Mucosa of stomach (tissue), 1 donor: Measurements from ENCODE around the gene NRIP1.

Experiments used
- H3K27me3 ChIP-seq: one replicate; pipeline ENCODE4 v1.7.0; 2013; ENCODE audit warnings: mild to moderate bottlenecking, low read length; ENCODE audit not compliant: control insufficient read depth, insufficient read depth
- H3K36me3 ChIP-seq: one replicate; pipeline ENCODE4 v1.7.0; 2013; ENCODE audit warnings: low read length; ENCODE audit not compliant: control insufficient read depth, insufficient read depth
- H3K4me1 ChIP-seq: one replicate; pipeline ENCODE4 v1.7.0; 2013; ENCODE audit warnings: mild to moderate bottlenecking, low read length; ENCODE audit not compliant: control insufficient read depth, insufficient read depth
- H3K4me3 ChIP-seq: one replicate; pipeline ENCODE4 v1.7.0; 2013; ENCODE audit warnings: low read length
- H3K9ac ChIP-seq: one replicate; pipeline ENCODE4 v1.7.0; 2013; ENCODE audit warnings: mild to moderate bottlenecking, low read length, moderate library complexity
- H3K9me3 ChIP-seq: one replicate; pipeline ENCODE4 v1.7.0; 2013; ENCODE audit warnings: mild to moderate bottlenecking, low read length, moderate library complexity; ENCODE audit not compliant: control insufficient read depth
- donor health status: Pancreatic carcinoma.

The NRIP1 gene

GRCh38 chr21:14981246-14981645 is 83.6 kb downstream of the NRIP1 start:
- Histone ChIP-seq H3K36me3 (no peaks in the 10 kb centered on the region), H3K4me3 (no peak overlapping the region), H3K27me3 (no peaks in the 10 kb centered on the region), H3K9ac (no peak overlapping the region), H3K4me1 (no peaks in the 10 kb centered on the region), H3K9me3 (no peaks in the 10 kb centered on the region)

GRCh38 chr21:14979264-14979663 is 85.5 kb downstream of the NRIP1 start:
- Histone ChIP-seq H3K36me3 (no peaks in the 10 kb centered on the region), H3K9ac (no peak overlapping the region), H3K4me1 (no peaks in the 10 kb centered on the region), H3K4me3 (no peak overlapping the region), H3K27me3 (no peaks in the 10 kb centered on the region), H3K9me3 (no peaks in the 10 kb centered on the region)

DNA sequence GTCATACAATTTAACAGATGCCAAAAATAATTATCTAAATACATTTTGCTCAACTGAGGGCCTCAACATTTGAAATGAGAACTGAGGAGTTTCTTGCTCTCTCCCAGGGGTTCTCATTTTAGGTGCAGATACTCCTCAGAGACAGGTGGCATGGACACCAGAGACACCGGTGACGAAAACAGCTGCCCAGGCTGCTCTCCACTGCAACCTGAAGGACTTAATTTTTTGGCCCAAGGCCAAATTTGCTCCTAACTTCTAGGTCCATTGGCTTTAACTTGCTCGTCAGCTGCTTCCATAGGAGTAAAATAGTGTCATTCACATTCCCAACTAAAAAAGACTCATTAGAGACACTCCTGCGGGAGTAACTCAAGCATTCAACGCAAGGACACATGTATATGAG is 87.0 kb downstream of the NRIP1 start:
- no peaks in the 10 kb centered on the region for H3K4me1 ChIP-seq
- H3K9me3 ChIP-seq = no peaks in the 10 kb centered on the region
- H3K27me3 ChIP-seq = no peaks in the 10 kb centered on the region
- H3K4me3 ChIP-seq = no peak overlapping the region
- H3K36me3 ChIP-seq = no peaks in the 10 kb centered on the region
- H3K9ac ChIP-seq = no peak overlapping the region

GRCh38 chr21:14975136-14975919 is 89.5 kb downstream of the NRIP1 start:
- Histone ChIP-seq H3K9ac (no peak overlapping the region), H3K27me3 (no peaks in the 10 kb centered on the region), H3K36me3 (no peaks in the 10 kb centered on the region), H3K4me3 (no peak overlapping the region), H3K9me3 (no peaks in the 10 kb centered on the region), H3K4me1 (no peaks in the 10 kb centered on the region)

DNA sequence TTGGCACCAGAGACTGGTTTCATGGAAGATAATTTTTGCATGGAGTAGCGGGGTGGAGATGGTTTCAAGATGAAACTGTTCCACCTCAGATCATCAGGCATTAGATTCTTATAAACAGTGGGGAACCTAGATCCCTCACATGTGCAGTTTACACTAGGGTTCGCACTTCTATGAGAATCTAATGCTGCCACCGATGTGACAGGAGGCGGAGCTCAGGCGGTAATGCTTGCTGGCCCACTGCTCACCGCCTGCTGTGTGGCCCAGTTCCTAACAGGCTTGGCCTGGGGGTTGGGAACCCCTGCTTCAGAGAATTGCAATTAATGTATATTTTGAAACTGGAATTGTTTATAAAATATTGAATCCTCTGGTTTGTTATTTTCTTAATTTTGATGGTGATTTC is 92.1 kb downstream of the NRIP1 start:
- H3K27me3 ChIP-seq = no peaks in the 10 kb centered on the region
- H3K4me3 ChIP-seq = no peak overlapping the region
- no peaks in the 10 kb centered on the region for H3K4me1 ChIP-seq
- H3K9ac ChIP-seq = no peak overlapping the region
- peaks cover 4% of the 10 kb centered on the region for H3K36me3 ChIP-seq
- H3K9me3 ChIP-seq = no peaks in the 10 kb centered on the region

DNA sequence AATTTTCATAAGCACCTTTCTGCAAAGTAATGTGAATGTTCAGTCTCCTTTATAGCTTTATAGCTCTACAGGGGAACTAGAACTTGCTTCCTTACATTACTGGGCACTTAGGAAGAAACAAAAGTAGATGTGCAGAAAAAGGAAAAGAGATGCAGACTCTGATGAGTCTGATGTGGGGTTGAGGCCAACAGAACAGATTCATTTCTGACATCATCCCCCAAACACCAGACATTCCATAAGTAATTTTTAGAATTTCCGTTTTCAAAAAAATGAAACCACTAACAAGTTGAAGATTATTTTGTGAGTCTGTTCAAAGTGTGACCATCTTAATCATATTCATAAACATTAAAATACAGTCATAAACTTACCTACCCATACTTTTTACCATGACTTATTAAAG is 96.0 kb downstream of the NRIP1 start:
- Histone ChIP-seq H3K9ac (no peak overlapping the region), H3K36me3 (peaks cover 6% of the 10 kb centered on the region), H3K9me3 (no peaks in the 10 kb centered on the region), H3K4me1 (no peaks in the 10 kb centered on the region), H3K4me3 (no peak overlapping the region), H3K27me3 (no peaks in the 10 kb centered on the region)

DNA sequence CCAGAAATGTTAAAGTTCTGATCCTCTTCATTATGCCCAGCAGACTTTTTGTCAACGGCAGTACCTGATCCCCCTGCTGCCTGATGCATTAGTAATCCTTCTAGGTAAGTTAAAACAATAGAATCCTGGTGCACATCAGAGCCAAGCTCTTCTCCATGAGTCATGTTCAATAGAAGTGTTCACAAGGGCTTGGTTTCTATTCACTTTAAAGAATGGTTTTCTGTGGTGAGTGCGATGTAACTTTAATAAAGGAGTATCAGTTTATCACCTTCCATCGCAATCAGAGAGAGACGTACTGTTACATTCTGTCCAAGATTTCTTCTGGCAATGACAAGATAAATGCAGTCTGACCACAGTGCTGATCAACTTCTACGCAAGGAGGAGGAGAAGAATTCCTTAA is 96.8 kb downstream of the NRIP1 start:
- peaks cover 6% of the 10 kb centered on the region for H3K36me3 ChIP-seq
- no peaks in the 10 kb centered on the region for H3K9me3 ChIP-seq
- H3K27me3 ChIP-seq = no peaks in the 10 kb centered on the region
- H3K4me1 ChIP-seq = no peaks in the 10 kb centered on the region
- H3K9ac ChIP-seq = no peak overlapping the region
- H3K4me3 ChIP-seq = no peak overlapping the region

DNA sequence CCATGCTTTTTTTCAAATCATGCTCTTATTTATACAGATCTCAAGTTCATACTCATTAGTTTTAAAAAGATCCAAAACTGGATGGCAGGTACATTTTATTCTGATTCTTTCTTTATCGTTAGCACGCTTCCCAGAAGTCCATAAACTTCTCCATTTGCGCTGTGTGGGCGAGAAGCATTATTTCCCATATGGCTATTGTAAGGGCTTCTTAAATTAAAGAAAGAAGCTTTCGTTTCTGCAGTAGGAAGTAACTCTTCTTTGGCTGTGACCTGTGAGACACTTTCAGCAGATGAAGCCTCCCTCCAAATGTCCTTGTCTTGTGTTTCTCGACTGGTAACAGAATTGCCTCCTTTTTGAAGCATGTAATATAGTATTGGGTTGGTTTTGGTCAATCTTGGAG is 100.2 kb downstream of the NRIP1 start:
- Histone ChIP-seq H3K4me1 (no peaks in the 10 kb centered on the region), H3K27me3 (no peaks in the 10 kb centered on the region), H3K9ac (no peak overlapping the region), H3K4me3 (no peak overlapping the region), H3K36me3 (peaks cover 6% of the 10 kb centered on the region), H3K9me3 (no peaks in the 10 kb centered on the region)

GRCh38 chr21:14962217-14962616 is 102.6 kb downstream of the NRIP1 start:
- H3K9ac ChIP-seq = no peak overlapping the region

DNA sequence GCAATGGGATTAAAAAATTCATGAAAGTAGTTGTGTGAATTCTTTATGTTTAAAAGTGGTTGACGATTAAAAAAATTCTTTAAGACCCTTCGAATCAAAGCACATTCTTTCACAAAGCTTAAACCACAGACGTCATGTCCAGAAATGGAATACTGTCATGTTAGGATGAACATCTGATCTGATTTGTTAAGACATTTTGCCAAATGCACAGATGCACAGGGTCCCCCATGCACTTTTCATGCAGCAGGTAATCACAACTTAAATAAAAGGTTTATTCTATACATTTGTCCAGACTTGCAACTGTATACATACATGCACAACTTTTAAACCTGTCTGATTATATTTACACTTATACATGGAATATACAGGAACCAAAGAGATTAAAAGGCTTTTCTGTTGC is 103.3 kb downstream of the NRIP1 start:
- Histone ChIP-seq H3K9me3 (no peaks in the 10 kb centered on the region), H3K36me3 (no peaks in the 10 kb centered on the region), H3K9ac (no peak overlapping the region), H3K27me3 (no peaks in the 10 kb centered on the region), H3K4me1 (no peaks in the 10 kb centered on the region), H3K4me3 (no peak overlapping the region)

More at GRCh38 chr21:14962217-14962616, 102.6 kb downstream of the NRIP1 start:
- Histone ChIP-seq H3K27me3 (no peaks in the 10 kb centered on the region), H3K36me3 (no peaks in the 10 kb centered on the region), H3K4me3 (no peak overlapping the region), H3K9me3 (no peaks in the 10 kb centered on the region), H3K4me1 (no peaks in the 10 kb centered on the region)

DNA sequence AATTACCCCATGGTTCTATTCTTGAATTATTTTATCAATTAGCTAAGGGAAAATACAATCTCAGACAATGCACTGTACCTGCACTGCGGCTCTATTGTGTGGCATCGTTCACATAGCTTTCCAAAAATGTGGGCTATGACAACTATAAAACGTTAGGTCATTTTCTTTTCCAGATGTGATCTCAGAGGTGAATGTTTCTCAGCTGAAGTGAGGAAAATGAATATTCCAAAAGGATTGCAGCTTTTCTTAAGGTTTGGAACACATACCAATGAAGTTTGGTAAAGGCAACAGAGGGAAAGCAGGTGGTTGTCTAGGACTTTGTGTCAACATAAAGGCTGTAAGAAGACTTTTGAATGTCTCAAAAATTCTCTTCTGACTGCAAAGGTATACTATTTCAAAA is 105.5 kb downstream of the NRIP1 start:
- Histone ChIP-seq H3K9ac (no peak overlapping the region), H3K4me1 (no peaks in the 10 kb centered on the region), H3K27me3 (no peaks in the 10 kb centered on the region), H3K4me3 (no peak overlapping the region), H3K9me3 (no peaks in the 10 kb centered on the region), H3K36me3 (no peaks in the 10 kb centered on the region)

- H3K4me1 ChIP-seq = no peaks in the 10 kb centered on the region
- no peak overlapping the region for H3K4me3 ChIP-seq
- H3K27me3 ChIP-seq = no peaks in the 10 kb centered on the region
- H3K36me3 ChIP-seq = no peaks in the 10 kb centered on the region
- H3K9ac ChIP-seq = no peak overlapping the region
- H3K9me3 ChIP-seq = no peaks in the 10 kb centered on the region
Measured at GRCh38 chr21:14957836-14958235, 107.0 kb downstream of the NRIP1 start.

- Histone ChIP-seq H3K27me3 (no peaks in the 10 kb centered on the region), H3K4me3 (no peak overlapping the region), H3K36me3 (no peaks in the 10 kb centered on the region), H3K9me3 (no peaks in the 10 kb centered on the region), H3K4me1 (no peaks in the 10 kb centered on the region), H3K9ac (no peak overlapping the region)
Measured at GRCh38 chr21:14956807-14957206, 108.0 kb downstream of the NRIP1 start.
